ENCODE data around the gene MAP3K6. TPM values are rescaled to one million over a fixed set of nuclear protein-coding genes. Genes with fewer than 3 reads are reported as not detected.
"Not testable (repeated sequence)": the region's sequence is repeated elsewhere in the genome, so short reads cannot be mapped to it uniquely, and the experiment has no call there.

The MAP3K6 gene
- total RNA-seq, 1 donor from 2014 or later = 76.3 TPM

GRCh38 chr1:27395441-27396195, 28.9 kb upstream of the MAP3K6 start:
- peak; percentile 31 for ATAC-seq

GRCh38 chr1:27394925-27395324, 28.2 kb upstream of the MAP3K6 start:
- ATAC-seq = no peak

- ATAC-seq = no peak
These were observed 27.5 kb upstream of the MAP3K6 start for GRCh38 chr1:27394282-27394658.

GRCh38 chr1:27393641-27394281, 27.0 kb upstream of the MAP3K6 start:
- ATAC-seq = no peak

GRCh38 chr1:27392778-27393635, 26.2 kb upstream of the MAP3K6 start:
- no peak for ATAC-seq

GRCh38 chr1:27392096-27392777, 25.5 kb upstream of the MAP3K6 start, which contains the start of gene GPR3:
Gene GPR3, plus strand, starts transcription at chr1:27392622. Its CDS starts 1,177 bp downstream, at chr1:27393799.
- peak; percentile 83 for ATAC-seq

- ATAC-seq = peak; percentile 17
These were observed 24.8 kb upstream of the MAP3K6 start for GRCh38 chr1:27391511-27392095.

GRCh38 chr1:27388337-27389005, 21.7 kb upstream of the MAP3K6 start:
- ATAC-seq = peak; percentile 37

- not testable (repeated sequence) for ATAC-seq
These were observed 18.0 kb upstream of the MAP3K6 start for GRCh38 chr1:27384797-27385196.

- ATAC-seq = no peak
These were observed 16.9 kb upstream of the MAP3K6 start for GRCh38 chr1:27383661-27384060.

GRCh38 chr1:27383039-27383605, 16.4 kb upstream of the MAP3K6 start, which contains the start of gene CD164L2:
Gene CD164L2, minus strand, starts transcription at chr1:27383333. Its CDS starts 94 bp downstream, at chr1:27383239.
- peak; percentile 72 for ATAC-seq

GRCh38 chr1:27381969-27382762, 15.4 kb upstream of the MAP3K6 start:
- no peak for ATAC-seq

GRCh38 chr1:27380766-27381733, 14.3 kb upstream of the MAP3K6 start:
- ATAC-seq = peak; percentile 70

GRCh38 chr1:27380224-27380623, 13.5 kb upstream of the MAP3K6 start:
- ATAC-seq = peak; percentile 1

GRCh38 chr1:27379564-27380122, 12.9 kb upstream of the MAP3K6 start:
- ATAC-seq = peak; percentile 59

- no peak for ATAC-seq
These were observed 11.2 kb upstream of the MAP3K6 start for GRCh38 chr1:27377760-27378495.

GRCh38 chr1:27374362-27375086, 7.8 kb upstream of the MAP3K6 start, which contains the start of gene FCN3:
Gene FCN3, minus strand, starts transcription at chr1:27374824. Its CDS starts 6 bp downstream, at chr1:27374818.
- ATAC-seq = no peak

All from esophagus mucosa (tissue), 1 donor.